Omental fat pad (tissue), 4 donors: Measurements from ENCODE around the gene DIP2C. TPM values are rescaled to one million over a fixed set of nuclear protein-coding genes. Genes with fewer than 3 reads are reported as not detected.
"Not testable (repeated sequence)": the region's sequence is repeated elsewhere in the genome, so short reads cannot be mapped to it uniquely, and the experiment has no call there.

Experiments
- ATAC-seq: fragments of 150-250 bp; one replicate; pipeline ENCODE4 v1.9.1; 2016; ENCODE audit warnings: mild to moderate bottlenecking, moderate library complexity; ENCODE audit not compliant: low FRiP score
- DNase-seq: peaks from one replicate; pipeline ENCODE4 v3.0.0-alpha.2; 2019; ENCODE audit warnings: low spot score
- CTCF ChIP-seq, 3 donors: fragments of 450-650 bp; IDR thresholded peaks; one replicate each; pipeline ENCODE4 v1.5.1; 2016 to 2017; ENCODE audit warnings: antibody characterized with exemption in 3 of 3, mild to moderate bottlenecking in 3 of 3, moderate library complexity in 2 of 3
- total RNA-seq, 4 donors: library from RNA; depleted of rRNA; stranded (reverse); fragments of >200 nt; gene quantifications; one replicate each; pipeline ENCODE4 v1.1.0, GENCODE V29; 2016

DIP2C gene
- total RNA-seq, 4 donors from 2014 or later, result 19.7 to 56.5 (median 31.1) TPM

GRCh38 chr10:480928-481552, 208.4 kb downstream of the DIP2C start:
- ATAC-seq, result no peak
- no peak for DNase-seq
- no peak for TF ChIP-seq CTCF (IDR thresholded peaks at IDR 0.05)

GRCh38 chr10:480498-480927, 209.0 kb downstream of the DIP2C start:
- TF ChIP-seq CTCF (IDR thresholded peaks at IDR 0.05), result no peak
- ATAC-seq (no peak), DNase-seq (no peak)

GRCh38 chr10:479706-480497, 209.6 kb downstream of the DIP2C start:
- DNase-seq, ATAC-seq: not testable (repeated sequence)

- ATAC-seq (no peak), DNase-seq (no peak)
- TF ChIP-seq CTCF (IDR thresholded peaks at IDR 0.05), result no peak
Measured at GRCh38 chr10:478471-479245, 210.8 kb downstream of the DIP2C start.

GRCh38 chr10:477620-478019, 211.8 kb downstream of the DIP2C start:
- DNase-seq, result no peak
- no peak for TF ChIP-seq CTCF (IDR thresholded peaks at IDR 0.05)
- no peak for ATAC-seq

- TF ChIP-seq CTCF (IDR thresholded peaks at IDR 0.05), result no peak
- no peak for ATAC-seq
Measured at GRCh38 chr10:476455-476780, 213.1 kb downstream of the DIP2C start.

GRCh38 chr10:475709-476454, 213.6 kb downstream of the DIP2C start:
- no peak for DNase-seq

More at GRCh38 chr10:476455-476780, 213.1 kb downstream of the DIP2C start:
- DNase-seq, result no peak

More at GRCh38 chr10:475709-476454, 213.6 kb downstream of the DIP2C start:
- TF ChIP-seq CTCF (IDR thresholded peaks at IDR 0.05), result no peak
- ATAC-seq, result no peak
